Brain pericyte (primary cell): Measurements from ENCODE around the gene XPNPEP2.
A peak's percentile ranks its signal among the peaks of the same experiment; 100 is the strongest.

Source experiments
- DNase-seq: peaks from one replicate; pipeline ENCODE4 v3.0.0-alpha.2; 2012; ENCODE audit warnings: low read depth, low spot score

XPNPEP2 gene

DNA sequence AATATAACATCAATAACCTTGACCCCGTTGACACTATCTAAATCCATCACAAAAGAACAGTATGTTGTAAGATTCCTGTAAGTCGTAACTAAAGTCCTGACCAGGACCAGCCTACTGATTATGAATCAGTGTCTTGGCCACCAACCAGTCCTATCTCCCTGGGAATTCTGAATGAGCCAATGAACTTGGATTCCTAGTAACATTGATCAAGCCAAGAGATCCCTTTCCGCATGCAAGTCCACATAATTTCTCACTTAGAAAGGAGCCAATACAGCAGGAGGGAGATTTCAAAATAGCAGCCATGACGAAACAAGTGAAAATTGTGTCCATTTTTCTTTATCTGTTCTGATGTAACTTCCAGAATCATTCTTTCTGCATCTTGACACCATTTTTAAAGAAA lies 9.5 kb downstream of the XPNPEP2 start:
- no peak for DNase-seq

GRCh38 chrX:129749069-129749468 lies 10.3 kb downstream of the XPNPEP2 start:
- DNase-seq: no peak

GRCh38 chrX:129750971-129751370 lies 12.2 kb downstream of the XPNPEP2 start:
- DNase-seq: no peak

- peak; percentile 7 for DNase-seq
Observed at GRCh38 chrX:129754056-129755024, 15.6 kb downstream of the XPNPEP2 start.

GRCh38 chrX:129755779-129756650 lies 17.2 kb downstream of the XPNPEP2 start:
- no peak for DNase-seq

DNA sequence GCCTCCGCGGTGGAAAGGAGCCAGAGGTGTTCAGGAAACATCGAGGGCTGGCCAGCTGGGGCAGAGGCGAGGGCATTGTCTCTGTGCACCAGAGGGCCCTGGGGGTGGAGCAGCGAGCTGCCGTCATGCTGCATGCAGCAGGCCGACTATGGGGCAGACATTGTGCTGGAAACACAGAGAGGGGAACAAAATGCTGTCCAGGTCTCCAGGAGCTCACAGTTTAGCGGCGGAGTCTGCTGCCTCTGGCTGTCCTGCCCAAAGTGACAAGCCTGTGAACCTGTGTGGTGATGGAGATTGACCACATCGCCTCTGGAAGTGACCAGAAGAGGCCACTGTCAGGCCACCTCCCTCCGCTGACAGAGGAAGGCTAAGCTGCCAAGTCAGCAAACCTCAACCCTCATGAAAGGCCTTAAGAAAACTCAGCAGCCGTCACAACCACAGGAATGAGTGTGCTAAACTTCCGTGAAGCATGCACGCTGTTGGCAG lies 20.8 kb downstream of the XPNPEP2 start:
- no peak for DNase-seq

DNA sequence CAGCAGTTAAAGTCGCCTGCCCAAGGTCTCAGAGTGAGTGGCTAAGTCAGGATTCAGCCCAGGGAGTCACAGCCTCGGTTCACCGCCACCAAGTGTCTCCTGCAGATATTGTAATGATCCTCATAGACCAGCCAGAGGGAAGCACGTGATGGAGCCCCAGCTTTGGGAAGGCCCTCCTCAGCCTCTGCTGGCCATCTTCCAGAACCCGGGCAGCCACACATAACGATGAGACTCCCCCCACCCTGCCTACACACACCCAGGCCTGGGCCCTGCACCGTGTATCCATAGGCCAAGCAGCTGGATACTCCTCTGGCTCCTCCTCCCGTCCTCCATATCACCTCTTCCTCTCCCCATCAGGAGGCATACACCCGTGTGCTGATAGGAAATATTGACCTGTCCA lies 21.4 kb downstream of the XPNPEP2 start:
- DNase-seq: no peak

- DNase-seq: no peak
Observed at GRCh38 chrX:129760981-129761380, 22.2 kb downstream of the XPNPEP2 start.

GRCh38 chrX:129761596-129761995 lies 22.8 kb downstream of the XPNPEP2 start:
- DNase-seq: no peak

DNA sequence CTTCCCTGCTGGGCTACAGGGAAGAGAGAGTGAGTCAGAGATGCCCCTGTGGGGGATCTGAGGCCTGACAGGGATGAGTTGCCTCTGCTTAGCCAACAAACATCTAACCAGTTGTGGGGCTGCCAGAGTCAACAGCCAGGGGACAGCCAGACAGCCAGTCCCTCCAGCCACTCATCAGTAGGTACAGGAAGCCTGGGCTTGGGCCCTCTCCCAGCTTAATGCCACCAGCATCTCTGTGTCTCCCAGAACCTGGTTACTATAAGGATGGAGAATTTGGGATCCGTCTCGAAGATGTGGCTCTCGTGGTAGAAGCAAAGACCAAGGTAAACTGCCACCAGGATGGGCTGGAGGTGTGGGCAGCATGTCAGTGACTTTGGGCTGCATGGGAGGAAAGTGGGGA lies 23.7 kb downstream of the XPNPEP2 start:
- DNase-seq: no peak

DNA sequence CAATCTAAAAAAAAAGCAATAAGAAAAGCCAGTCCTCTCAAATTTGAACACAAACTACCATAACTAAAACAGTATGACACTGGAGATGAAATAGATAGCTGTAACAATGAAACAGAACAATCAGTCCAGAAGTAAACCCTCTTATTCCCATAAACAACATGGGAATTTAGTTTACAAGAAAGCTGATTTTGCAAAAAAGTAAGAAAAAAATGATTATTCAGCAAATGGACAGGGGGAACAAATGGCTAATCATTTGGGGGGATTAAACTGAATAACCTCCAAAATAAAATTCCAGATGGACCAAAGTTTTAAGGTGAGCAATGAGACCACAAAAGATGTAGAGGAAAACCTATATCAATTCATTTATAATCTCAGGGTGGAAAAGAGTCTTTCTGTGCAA lies 24.9 kb downstream of the XPNPEP2 start:
- DNase-seq: no peak

DNA sequence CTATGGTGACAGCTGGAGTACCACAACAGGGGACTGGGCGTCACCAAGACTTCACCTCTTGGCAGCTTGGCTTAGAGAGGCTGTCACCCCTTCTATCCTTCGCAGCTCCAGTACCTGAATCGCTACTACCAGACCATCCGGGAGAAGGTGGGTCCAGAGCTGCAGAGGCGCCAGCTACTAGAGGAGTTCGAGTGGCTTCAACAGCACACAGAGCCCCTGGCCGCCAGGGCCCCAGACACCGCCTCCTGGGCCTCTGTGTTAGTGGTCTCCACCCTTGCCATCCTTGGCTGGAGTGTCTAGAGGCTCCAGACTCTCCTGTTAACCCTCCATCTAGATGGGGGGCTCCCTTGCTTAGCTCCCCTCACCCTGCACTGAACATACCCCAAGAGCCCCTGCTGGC lies 29.4 kb downstream of the XPNPEP2 start:
- no peak for DNase-seq

- DNase-seq: no peak
Observed at GRCh38 chrX:129768586-129769466, 30.0 kb downstream of the XPNPEP2 start.

DNA sequence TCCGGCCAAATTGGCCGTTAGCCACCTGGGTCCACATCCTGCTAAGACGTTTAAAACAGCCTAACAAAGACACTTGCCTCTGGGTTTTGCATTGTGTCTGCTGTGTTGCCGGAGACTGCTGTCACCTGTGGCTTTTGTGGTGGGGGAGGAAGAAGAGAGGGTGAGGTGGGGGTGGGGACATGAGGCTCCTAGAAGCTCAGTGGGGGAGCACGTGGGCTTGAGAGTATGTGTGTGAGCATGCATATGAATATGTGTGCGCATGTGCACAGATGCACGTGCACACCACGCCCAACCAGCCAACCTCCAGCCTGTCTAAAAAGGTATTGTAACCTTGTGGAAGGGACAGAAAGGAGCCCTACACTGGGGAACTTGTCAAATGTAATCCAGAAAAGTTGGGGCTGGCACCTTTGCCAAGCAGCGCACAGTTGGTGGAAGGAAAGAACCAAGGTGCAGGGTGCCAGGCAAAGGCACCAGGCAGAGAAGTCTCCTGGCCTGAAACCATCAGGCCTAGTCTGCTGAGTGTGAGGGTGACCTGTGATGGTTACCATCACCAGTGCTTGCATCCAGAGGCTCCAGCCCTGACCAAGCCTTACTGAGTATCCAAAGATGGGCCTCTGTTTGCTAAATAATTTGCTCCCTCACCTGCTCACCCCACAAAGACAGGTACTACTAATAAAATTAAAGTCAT lies 30.8 kb downstream of the XPNPEP2 start:
- no peak for DNase-seq

DNA sequence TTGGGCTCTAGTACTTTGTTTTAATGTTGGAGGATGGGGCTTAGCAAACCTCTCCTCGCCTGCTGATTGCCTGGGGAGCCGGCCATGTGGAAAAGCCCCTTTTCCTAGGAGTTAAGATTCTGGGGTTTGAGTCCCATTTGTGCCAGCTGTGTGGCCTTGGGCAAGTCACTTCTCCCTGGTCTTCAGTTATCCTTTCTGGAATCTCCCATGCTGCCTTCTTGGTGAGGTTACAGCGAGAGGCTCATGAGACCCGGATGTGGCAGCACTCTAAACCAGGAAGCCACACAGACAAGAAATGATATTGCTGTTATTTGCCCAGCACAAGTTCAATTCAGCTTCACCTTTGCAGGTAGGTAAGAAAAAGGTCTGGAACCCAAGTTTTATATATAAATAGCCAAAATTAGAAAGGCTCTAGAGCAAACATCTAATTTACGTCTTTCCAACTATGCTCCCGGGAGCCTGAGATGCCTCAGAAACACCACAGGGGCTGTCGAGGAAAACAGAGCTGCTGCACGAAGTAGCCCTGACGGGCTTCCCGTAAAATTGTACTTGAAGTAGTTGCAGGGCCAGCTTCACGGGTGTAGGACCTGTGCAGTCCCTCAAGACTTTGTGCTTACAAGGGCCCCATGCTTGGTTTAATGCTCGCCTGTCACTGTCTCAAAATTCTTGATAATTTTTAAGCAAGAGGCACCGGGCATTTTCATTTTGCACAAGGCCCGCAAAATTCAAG lies 32.7 kb downstream of the XPNPEP2 start:
- no peak for DNase-seq

- no peak for DNase-seq
Observed at GRCh38 chrX:129772796-129773431, 34.1 kb downstream of the XPNPEP2 start.

GRCh38 chrX:129773649-129774458 lies 35.1 kb downstream of the XPNPEP2 start:
- no peak for DNase-seq

DNA sequence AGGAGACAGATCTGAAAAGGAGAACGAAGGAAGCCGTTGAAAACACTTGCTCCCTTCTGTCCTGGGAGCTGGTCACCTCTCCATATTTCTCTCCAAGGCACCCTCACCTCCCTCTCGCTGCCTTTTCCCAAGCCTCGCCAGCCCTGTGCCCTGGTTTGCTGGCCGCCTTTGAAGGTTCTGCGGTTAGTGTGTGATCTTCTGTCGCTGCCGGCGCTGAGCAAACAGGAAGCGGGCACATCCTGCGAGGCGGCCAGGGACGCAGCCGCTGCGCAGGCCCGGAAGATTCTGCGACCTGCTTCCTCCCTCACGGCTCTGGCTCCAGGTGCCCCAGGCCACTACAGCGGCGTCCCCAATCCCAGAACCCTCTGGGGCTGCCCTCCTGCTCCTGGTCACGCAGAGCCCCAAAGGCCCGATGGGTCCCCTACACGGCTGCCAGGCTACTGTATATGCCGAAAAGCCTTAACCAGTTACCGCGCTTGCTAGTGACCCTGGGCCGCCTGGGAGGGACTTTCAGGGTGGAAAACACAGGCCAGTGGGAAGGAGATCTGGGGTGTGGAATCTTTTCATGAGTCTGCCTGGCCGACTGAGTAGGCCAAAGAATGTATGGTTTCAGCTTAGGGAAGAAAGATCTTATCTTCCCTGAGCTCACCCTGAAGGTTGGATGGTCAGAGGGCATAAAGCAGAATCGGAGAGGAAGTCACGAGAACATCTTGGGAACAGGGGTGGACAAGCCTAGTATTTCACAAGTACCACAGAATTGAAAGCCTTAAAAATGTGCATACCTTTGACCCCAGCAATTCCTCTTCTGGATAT lies 38.6 kb downstream of the XPNPEP2 start:
- no peak for DNase-seq
